GM03348 (cell line): Measurements from ENCODE around the gene ANGEL2.
"Not testable (repeated sequence)": the region's sequence is repeated elsewhere in the genome, so short reads cannot be mapped to it uniquely, and the experiment has no call there.

Source experiments
- DNase-seq: peaks from one replicate; pipeline ENCODE4 v3.0.0; 2012; ENCODE audit warnings: low spot score

Gene ANGEL2

GRCh38 chr1:213015099-213016050 is at the start of gene ANGEL2:
Gene ANGEL2 (minus strand): TSS chr1:213015867. CDS start chr1:213015671, 196 bp downstream.
- DNase-seq: peak; percentile 96

- no peak for DNase-seq
These were observed 45.6 kb upstream of the ANGEL2 start for GRCh38 chr1:213061263-213061662.

GRCh38 chr1:213060836-213061235 is 45.2 kb upstream of the ANGEL2 start:
- no peak for DNase-seq

- no peak for DNase-seq
These were observed 41.8 kb upstream of the ANGEL2 start for GRCh38 chr1:213057264-213058059.

- no peak for DNase-seq
These were observed 40.1 kb upstream of the ANGEL2 start for GRCh38 chr1:213055767-213056166.

GRCh38 chr1:213054733-213055591 is 39.3 kb upstream of the ANGEL2 start:
- DNase-seq: no peak

- DNase-seq: no peak
These were observed 38.5 kb upstream of the ANGEL2 start for GRCh38 chr1:213054142-213054541.

- no peak for DNase-seq
These were observed 37.8 kb upstream of the ANGEL2 start for GRCh38 chr1:213053455-213053854.

- DNase-seq: no peak
These were observed 36.2 kb upstream of the ANGEL2 start for GRCh38 chr1:213051881-213052202.

GRCh38 chr1:213051127-213051880 is 35.6 kb upstream of the ANGEL2 start, which contains the start of gene RPS6KC1:
Gene RPS6KC1 (plus strand): TSS chr1:213051241. CDS start chr1:213051405, 164 bp downstream.
- DNase-seq: peak; percentile 96

- no peak for DNase-seq
These were observed 35.1 kb upstream of the ANGEL2 start for GRCh38 chr1:213050745-213051126.

GRCh38 chr1:213049232-213049631 is 33.6 kb upstream of the ANGEL2 start:
- no peak for DNase-seq

- DNase-seq: not testable (repeated sequence)
These were observed 29.9 kb upstream of the ANGEL2 start for GRCh38 chr1:213045321-213046226.

GRCh38 chr1:213041443-213041842 is 25.8 kb upstream of the ANGEL2 start:
- DNase-seq: no peak

GRCh38 chr1:213035573-213035972 is 19.9 kb upstream of the ANGEL2 start:
- DNase-seq: no peak

- DNase-seq: no peak
These were observed 19.0 kb upstream of the ANGEL2 start for GRCh38 chr1:213034713-213035112.

GRCh38 chr1:213032651-213033050 is 17.0 kb upstream of the ANGEL2 start:
- DNase-seq: no peak

GRCh38 chr1:213027024-213027423 is 11.4 kb upstream of the ANGEL2 start:
- DNase-seq: not testable (repeated sequence)

GRCh38 chr1:213020016-213020415 is 4.3 kb upstream of the ANGEL2 start:
- no peak for DNase-seq

GRCh38 chr1:213019450-213019849 is 3.8 kb upstream of the ANGEL2 start:
- DNase-seq: no peak
